Measurements from ENCODE around the gene ACP5. TPM values are rescaled to one million over a fixed set of nuclear protein-coding genes. Genes with fewer than 3 reads are reported as not detected.

The ACP5 gene
- total RNA-seq, 2 experiments from 2014 or later: 2.5 to 3.1 TPM

DNA sequence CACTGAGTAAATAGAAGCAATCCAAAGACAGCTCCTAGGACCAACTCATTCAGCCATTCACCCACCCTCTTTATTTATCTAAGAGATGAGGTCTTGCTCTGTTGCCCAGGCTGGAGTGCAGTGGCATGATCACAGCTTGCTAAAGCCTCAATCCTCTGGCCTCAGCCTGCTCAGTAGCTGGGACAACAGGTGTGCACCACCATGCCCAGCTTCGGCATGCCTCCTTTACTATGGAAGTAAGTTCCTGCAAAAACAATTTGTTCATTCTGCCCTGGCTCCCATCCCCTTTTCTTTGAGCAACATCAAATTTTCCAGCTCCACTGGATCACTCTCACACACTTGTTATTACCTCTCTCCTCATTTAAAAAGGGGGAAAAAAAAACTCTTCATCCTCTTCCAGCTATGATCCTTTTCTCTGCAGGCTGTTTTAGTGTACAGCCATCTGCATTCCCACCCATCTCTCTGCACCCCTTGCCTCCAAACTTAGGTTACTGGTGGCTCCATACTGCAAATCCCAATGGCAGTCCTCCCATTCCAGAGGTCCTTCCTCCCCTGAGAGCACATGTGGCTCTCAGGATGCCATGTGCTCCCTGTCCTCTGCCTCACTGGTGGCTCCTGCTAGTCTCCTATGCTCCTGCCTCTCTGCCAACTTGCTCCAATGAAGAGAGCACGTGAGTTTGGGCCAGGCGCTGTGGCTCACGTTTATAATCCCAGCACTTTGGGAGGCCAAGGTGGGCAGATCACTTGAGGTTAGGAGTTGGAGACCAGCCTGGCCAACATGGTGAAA lies 20.6 kb downstream of the ACP5 start:
- ChIA-PET CTCF (interaction anchor here (0.6 to 1.6 kb wide), 3 partner anchors 23 to 36 kb away, joined by 3 to 4 read pairs (median 4); no protein-coding TSS in a partner anchor), POLR2A (interaction anchor here (0.7 kb wide), 1 partner anchor 457 kb away, joined by 3 read pairs; no protein-coding TSS in a partner anchor)

DNA sequence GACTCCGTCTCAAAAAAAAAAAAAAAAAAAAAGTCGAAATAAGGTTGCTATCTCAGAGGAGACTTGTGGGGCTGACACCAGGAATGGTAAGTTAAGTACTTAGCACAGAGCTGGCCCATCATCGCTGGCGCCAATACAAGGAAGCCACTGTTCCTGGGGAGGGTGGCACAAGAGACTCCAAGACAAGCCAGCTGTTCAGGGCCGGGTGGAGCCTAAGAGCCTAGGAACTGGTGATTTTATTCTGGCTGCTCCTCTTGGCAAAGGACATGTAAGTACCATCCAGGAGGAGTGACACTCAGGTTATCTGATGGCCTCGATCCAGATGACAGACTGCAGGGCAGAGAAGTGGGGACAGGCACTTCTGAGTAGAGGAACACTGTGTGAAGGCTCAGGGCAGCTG lies 22.2 kb downstream of the ACP5 start:
- POLR2A ChIA-PET: no interaction called here
- CTCF ChIA-PET: interaction anchor here (0.6 to 1.5 kb wide), 4 partner anchors 19 to 73 kb away, joined by 3 to 6 read pairs (median 3); no protein-coding TSS in a partner anchor

DNA sequence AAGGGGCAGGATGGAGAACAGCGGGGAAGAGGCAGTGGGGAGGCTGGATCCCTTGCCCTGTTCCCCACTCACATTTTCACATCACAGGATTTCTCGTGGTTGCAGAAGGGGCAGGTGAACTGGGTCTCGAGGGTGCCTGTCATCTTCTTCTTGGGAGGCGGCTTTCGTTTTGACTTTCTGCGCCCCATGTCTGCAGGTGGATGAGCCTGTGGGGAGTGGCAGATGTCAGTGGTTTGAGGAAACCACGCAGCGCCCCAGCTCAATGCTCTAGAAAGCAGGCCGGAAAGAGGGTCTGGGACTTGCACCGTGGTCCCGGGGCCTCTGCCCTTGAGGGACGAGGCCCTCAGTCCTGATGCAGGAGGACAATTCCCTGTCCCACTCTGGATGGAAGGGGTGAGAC lies 23.3 kb downstream of the ACP5 start:
- CTCF ChIA-PET: interaction anchor here (1.0 to 1.5 kb wide), 2 partner anchors 18 to 72 kb away, joined by 3 to 6 read pairs; no protein-coding TSS in a partner anchor
- POLR2A ChIA-PET: no interaction called here

DNA sequence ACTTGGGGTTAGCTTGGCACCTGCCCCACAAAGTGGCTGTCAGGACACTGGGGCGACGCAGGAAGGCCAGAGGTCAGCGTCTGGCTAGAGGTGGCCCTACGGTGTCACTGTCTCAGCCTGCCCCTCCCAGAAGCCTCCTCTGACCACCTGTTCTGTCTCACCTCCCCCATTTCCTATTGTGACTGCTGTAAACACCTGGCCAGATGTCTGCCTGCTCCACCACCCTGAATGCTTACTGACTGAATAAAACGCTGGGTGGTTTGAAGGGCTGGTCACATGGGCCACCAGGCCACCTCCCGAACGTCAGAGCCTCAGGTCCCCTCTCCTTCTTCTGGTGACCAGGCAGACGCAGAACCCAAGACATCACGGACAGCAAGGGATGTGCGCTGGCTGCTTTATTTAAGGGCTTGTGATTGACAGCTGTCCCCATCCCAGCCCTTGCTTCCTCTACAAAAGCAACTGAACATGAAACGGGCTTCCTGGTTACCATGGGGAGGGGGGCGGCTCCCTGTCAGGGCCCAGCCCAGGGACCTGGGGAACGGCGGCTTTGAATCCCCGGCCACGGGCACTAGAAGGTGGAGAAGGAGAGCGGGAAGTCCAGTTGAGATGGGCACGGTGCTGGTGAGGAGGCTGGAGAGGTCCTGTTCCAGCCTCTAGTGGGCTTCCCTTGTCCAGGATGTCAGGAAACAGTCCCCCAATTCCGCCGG lies 24.6 kb downstream of the ACP5 start:
- ChIA-PET POLR2A (no interaction called here), CTCF (interaction anchor here (2.0 kb wide), 1 partner anchor 16 kb away, joined by 11 read pairs; no protein-coding TSS in a partner anchor)

DNA sequence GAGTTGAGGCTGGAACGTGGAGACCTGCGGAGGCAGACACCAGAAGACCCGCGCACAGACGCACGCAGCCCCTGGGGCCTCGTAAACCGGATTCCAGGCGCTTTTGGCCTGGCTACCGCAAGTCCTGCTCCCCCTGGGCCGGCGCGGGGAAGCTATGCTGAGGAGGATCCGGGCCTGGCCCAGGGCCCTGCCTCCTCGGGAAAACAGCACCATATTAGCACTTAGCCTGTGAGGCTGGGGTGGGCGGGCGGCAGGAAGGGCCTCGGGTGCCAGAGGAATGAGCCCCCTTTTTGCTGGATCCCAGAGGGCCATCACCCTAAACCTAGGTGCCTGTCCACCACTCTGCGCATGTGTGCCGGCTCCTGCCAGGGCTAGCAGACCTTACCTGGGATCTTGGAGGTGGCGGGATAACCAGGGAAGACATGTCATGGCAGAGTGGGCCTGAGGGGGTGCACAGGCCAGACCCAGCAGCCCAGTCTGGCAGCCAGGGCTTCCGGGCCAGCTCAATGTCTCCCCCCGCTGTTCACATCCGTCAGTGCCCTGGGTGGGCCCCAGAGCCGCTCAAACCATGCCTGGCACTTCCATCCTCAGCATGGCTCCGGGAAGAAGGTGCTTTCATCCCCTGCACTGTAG lies 25.7 kb downstream of the ACP5 start:
- ChIA-PET CTCF (interaction anchor here (2.0 kb wide), 1 partner anchor 15 kb away, joined by 11 read pairs; no protein-coding TSS in a partner anchor), POLR2A (no interaction called here)

DNA sequence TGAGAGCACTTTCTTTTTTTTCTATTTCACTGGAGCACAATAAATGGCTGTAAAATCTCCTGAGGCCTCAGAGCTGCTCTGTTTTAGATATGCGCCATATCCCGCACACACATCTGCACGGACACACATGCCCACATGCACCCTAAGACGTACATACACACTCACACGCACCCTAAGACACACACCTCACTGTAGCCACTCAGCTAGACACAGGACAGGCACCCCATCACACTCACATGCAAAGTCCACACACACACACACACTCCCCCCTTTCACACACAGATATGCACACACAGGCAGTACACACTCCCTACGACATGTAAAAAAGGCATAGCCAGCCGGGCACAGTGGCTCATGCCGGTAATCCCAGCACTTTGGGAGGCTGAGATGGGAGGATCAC lies 27.2 kb downstream of the ACP5 start:
- ChIA-PET POLR2A (no interaction called here), CTCF (no interaction called here)

DNA sequence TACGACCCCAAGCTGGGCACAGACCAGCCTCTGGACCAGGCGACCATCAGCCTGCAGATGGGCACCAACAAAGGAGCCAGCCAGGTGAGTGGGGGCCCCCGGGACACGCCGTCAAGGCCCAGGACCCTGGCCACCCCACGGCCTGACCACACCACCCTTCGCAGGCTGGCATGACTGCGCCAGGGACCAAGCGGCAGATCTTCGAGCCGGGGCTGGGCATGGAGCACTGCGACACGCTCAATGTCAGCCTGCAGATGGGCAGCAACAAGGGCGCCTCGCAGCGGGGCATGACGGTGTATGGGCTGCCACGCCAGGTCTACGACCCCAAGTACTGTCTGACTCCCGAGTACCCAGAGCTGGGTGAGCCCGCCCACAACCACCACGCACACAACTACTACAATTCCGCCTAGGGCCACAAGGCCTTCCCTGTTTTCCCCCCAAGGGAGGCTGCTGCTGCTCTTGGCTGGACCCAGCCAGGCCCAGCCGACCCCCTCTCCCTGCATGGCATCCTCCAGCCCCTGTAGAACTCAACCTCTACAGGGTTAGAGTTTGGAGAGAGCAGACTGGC lies 28.0 kb downstream of the ACP5 start:
- ChIA-PET POLR2A (no interaction called here), CTCF (no interaction called here)

DNA sequence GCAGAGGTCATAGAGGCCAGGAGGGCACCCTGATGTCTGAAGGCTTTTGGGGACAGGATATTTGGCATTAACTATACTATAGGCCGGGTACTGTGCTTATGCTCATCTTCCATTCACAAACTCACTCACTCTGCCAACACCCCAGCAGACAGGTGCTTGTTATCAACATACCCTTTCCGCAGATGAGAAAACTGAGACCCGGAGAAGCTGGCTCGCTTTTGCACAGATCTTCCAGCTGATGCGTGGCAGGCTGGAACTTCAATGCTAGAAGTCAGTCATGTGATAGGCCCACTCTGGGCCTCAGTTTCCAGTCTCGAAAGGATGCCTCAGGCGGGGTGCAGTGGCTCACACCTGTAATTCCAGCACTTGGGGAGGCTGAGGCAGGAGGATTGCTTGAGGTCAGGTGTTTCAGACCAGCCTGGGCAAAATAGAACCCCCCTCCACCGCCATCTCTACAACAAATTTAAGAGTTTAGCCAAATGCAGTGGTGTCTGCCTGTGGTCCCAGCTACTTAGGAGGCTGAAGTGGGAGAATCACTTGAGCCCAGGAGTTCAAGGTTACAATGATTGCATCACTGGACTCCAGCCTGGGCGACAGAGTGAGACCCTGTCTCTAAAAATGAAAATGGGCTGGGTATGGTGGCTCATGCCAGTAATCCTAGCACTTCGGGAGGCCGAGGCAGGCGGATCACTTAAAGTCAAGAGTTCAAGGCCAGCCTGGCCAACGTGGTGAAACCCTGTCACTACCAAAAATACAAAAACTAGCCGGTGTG lies 29.3 kb downstream of the ACP5 start:
- POLR2A ChIA-PET: no interaction called here
- CTCF ChIA-PET: interaction anchor here (1.1 kb wide), 1 partner anchor 12 kb away, joined by 4 read pairs; no protein-coding TSS in a partner anchor

DNA sequence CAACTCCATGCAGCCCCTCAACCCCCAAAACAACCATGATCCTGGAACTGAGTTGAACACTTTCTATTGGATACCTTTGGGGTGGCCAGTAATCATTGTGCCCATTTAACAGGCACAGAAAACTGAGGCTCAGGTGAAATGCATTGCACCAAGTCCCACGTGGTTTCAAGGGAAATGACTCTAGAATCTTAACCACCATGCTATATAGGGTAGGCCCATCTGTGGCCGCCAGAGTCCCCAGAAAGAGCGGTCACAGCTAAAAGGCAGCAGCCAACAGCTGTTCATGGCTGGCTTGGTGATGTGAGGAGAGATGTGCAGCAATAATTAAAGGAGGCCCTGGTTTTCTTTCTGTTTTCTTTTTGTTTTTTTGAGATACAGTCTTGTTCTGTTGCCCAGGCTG lies 36.2 kb downstream of the ACP5 start:
- CTCF ChIA-PET: interaction anchor here (1.0 kb wide), 1 partner anchor 17 kb away, joined by 3 read pairs; no protein-coding TSS in a partner anchor

DNA sequence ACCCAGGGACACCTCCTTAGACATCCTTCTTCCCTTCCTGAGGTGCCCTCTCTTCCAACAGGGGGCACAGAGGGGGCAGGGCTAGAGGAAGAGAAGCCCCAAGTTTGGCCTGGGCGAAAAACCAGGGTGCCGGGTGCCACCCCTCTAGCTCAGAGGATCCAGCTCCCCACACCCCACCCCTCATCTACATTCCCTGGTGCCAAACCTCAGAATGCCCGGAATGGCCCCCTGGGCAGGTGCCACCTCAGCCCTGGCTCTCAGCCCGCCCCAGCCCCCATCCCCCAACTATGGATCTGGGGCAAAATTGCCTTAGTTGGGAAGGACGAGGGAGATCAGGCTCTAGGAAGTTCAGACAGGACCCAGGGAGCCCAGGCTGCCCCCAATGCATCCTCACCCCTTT lies 36.8 kb downstream of the ACP5 start:
- POLR2A ChIA-PET: no interaction called here
- CTCF ChIA-PET: interaction anchor here (1.0 kb wide), 1 partner anchor 18 kb away, joined by 3 read pairs; no protein-coding TSS in a partner anchor

More for the DNA sequence above, 36.2 kb downstream of the ACP5 start:
- POLR2A ChIA-PET: no interaction called here

DNA sequence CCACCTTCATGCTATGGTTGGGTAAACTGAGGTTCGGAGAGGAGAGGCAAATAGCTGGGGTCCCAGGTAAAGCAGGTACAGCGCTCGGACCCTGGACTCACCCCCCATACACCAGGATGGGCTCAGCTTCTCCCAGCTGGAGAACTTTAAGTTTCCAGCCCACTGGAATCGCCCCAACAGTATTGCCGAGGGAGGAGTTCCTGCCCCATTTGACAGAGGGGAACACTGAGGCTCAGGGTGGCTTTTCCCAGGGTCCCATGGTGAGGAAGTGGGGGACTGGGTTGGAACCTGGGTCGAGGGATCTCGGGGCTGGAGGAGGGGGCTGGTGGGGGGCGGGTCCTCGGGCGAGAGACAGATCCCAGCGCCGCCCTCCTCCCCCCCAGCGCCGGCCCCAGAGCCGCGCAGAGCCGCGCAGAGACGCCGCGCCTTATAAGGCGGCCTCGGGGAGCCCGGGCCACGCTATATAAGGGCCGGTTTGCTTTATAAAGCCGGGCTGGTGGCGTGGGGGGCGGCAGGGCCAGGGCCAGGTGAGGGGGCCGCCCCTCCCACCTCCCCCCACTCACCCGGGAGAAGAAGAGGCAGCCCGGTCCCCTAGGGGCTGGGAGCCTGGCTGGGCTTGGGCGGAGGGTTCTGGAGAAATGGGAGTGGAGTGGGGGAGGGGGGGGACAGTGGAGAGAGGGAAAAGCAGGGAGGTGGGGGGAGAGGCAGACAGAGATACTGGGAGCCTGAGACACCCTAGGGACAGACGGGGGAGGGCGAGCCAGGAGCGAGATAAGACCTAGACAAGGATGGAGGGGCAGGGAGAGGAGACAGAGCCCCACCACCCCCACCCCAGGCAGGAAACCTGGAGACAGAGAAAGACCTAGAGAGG lies 37.7 kb downstream of the ACP5 start:
- ChIA-PET POLR2A (no interaction called here), CTCF (interaction anchor here (0.8 kb wide), 1 partner anchor 19 kb away, joined by 3 read pairs; the partner anchor contains the start of gene ELOF1)

DNA sequence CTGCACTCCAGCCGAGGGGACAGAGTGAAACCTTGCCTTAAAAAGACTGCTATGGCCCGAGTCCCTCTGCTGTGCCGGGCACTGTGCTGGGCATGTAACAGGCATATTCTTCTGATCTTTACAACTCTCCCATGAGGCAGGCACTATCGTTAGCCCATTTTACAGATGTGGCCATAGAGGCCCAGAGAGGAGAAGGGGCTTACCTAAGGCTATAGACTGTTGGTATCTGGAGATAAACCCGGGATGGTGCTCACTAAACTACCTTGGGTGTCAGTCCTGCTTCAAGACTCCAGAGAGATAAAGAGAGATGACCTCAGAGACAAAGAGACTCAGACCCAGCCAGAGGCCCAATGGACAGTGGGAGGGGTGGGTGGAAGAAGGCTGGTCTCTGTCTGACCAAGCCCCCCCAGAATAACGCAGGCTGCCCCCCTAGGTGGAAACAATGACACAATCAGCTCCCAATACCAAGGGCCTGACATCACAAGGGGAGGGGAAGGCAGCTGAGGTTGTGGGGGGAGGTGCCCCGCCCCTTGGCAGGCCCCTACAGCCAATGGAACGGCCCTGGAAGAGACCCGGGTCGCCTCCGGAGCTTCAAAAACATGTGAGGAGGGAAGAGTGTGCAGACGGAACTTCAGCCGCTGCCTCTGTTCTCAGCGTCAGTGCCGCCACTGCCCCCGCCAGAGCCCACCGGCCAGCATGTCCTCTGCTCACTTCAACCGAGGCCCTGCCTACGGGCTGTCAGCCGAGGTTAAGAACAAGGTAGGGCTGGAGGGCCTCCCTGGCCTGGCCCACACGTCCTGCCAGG lies 39.0 kb downstream of the ACP5 start, which contains the start of gene CNN1:
Gene CNN1, plus strand, starts transcription at position 620 of the 805 bp plus-strand sequence. Its CDS starts 77 bp downstream, at position 697.
- POLR2A ChIA-PET: no interaction called here
- CTCF ChIA-PET: interaction anchor here (0.7 kb wide), 1 partner anchor 22 kb away, joined by 3 read pairs; no protein-coding TSS in a partner anchor

DNA sequence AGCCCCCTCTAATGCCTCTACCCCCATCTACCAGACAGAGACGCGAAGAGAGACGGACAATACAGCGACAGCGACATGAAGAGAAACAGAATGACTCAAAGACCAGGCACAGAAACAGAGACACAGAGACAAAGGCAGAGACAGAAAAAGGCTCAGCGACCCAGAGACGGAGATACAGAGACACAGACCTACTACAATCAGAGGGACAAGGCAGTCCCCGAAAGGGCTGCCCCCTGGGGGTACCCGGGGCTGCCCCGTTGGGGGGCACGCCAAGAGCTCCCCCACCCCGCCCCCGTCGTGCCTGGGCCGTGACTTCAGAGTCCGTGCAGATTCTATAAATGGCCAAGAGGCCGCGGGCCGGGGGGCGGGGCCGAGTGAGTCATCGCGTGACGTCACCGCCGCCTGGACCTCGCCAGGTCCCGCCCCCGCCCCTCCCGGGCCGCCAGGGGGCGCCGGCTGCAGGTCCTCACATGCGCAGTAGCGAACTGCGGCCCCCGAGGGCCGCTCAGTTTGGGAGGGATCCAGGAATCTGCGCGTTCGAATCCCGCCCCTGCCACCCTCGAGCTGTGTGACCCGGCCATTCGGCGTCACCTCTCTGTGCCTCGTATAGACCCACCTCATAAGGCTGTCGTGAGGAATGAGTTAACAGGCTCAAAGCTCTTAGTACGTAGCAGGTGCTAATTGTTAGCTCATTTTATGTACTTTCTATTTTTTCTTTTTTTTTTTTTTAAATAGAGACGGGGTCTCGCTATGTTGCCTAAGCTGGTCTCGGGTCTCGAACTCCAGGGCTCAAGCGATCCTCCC lies 41.5 kb downstream of the ACP5 start:
- CTCF ChIA-PET: interaction anchor here (0.7 to 3.0 kb wide), 20 partner anchors 8 to 262 kb away, joined by 3 to 18 read pairs (median 4); partner anchors contain the start of genes ELOF1 and ZNF491
- POLR2A ChIA-PET: interaction anchor here (0.9 kb wide), 1 partner anchor 10 kb away, joined by 7 read pairs; no protein-coding TSS in a partner anchor

DNA sequence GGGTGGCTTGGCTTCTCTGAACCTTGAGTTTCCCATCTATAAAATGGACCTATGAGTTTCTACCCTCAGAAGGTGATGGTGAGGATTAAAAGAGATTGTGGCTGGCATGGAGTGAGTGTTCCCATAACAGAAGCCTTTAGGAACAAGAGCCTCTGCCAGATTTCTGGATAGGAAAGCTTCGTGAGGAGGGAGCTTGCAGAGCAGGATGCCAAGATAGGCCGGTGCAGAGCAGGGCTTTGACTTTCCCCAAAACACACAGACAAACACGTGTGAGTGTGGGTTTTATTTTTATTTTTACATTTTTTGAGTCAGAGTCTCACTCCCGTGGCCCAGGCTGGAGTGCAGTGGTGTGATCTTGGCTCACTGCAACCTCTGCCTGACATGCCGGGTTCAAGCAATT lies 42.5 kb downstream of the ACP5 start:
- POLR2A ChIA-PET: no interaction called here
- CTCF ChIA-PET: interaction anchor here (1.6 to 3.0 kb wide), 4 partner anchors 21 to 53 kb away, joined by 3 to 18 read pairs (median 9); partner anchors contain the start of gene ELOF1

DNA sequence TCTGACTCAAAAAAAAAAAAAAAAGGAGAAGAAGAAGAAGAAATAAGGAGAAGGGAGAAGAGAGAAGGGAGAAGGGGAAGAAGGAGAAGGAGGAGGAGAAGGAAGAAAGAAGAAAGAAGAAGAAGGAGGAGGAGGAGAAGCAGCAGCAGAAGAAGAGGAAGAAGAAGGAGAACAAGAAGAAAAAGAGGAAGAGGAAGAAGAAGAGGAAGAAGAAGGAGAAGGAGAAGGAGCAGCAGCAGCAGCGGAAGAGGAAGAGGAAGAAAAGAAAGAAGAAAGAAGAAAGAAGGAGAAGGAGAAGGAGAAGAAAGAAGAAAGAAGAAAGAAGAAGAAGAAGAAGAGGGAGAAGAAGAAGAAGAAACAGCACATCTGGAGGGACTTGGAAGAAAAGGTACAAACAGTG lies 42.9 kb downstream of the ACP5 start:
- POLR2A ChIA-PET: no interaction called here
- CTCF ChIA-PET: interaction anchor here (0.7 to 3.0 kb wide), 5 partner anchors 20 to 54 kb away, joined by 3 to 18 read pairs (median 4); partner anchors contain the start of gene ELOF1

DNA sequence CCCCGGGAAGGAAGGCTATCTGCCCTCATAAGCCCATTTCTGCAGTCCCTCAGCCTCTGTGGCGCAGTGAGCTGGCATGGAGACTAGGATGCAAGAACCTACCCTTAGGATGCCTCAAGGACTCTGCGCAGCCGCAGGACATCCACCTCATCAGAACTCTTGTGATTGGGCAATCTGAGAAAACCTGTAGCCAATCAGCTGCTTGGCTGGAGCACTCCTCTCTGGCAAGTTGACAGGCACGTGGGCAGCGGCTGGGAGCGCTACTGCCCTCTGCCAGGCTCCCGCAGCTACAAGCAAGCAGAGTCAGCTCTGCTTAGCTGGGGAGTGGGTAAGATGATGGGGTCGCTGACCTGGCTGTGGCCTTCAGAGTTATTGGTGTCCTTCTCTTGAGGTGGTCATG lies 47.0 kb downstream of the ACP5 start:
- POLR2A ChIA-PET: no interaction called here
- CTCF ChIA-PET: no interaction called here

Measured in activated CD8-positive, alpha-beta memory T cell treated with anti-CD3 and anti-CD28 coated beads for 36 hours (primary cell).